Effector memory CD4-positive, alpha-beta T cell (primary cell): ENCODE measurements around the gene TNFRSF1A.

Experiments
- DNase-seq, 3 donors: peaks; one replicate each; pipeline ENCODE4 v3.0.0-alpha.2; 2020
- H3K27ac ChIP-seq: 2 replicates; pipeline ENCODE4 v1.7.0; 2013; ENCODE audit warnings: mild to moderate bottlenecking, low read length, moderate library complexity; ENCODE audit not compliant: insufficient read depth, poor library complexity, severe bottlenecking
- H3K27me3 ChIP-seq: replicated peaks from 2 replicates; pipeline ENCODE4 v1.7.0; 2013; ENCODE audit warnings: mild to moderate bottlenecking, low read length; ENCODE audit not compliant: insufficient read depth, control insufficient read depth, poor library complexity, severe bottlenecking
- H3K36me3 ChIP-seq: 2 replicates; pipeline ENCODE4 v1.7.0; 2013; ENCODE audit warnings: mild to moderate bottlenecking, low read length, moderate library complexity; ENCODE audit not compliant: control insufficient read depth, insufficient read depth
- H3K4me1 ChIP-seq: 2 replicates; pipeline ENCODE4 v1.7.0; 2013; ENCODE audit warnings: low read length, mild to moderate bottlenecking; ENCODE audit not compliant: control insufficient read depth, insufficient read depth, poor library complexity, severe bottlenecking
- H3K4me3 ChIP-seq: 2 replicates; pipeline ENCODE4 v1.7.0; 2013; ENCODE audit warnings: low read length, low read depth, mild to moderate bottlenecking; ENCODE audit not compliant: insufficient read depth, poor library complexity, severe bottlenecking
- H3K9me3 ChIP-seq: 2 replicates; pipeline ENCODE4 v1.7.0; 2013; ENCODE audit warnings: mild to moderate bottlenecking, low read length, moderate library complexity; ENCODE audit not compliant: control insufficient read depth

Gene TNFRSF1A

DNA sequence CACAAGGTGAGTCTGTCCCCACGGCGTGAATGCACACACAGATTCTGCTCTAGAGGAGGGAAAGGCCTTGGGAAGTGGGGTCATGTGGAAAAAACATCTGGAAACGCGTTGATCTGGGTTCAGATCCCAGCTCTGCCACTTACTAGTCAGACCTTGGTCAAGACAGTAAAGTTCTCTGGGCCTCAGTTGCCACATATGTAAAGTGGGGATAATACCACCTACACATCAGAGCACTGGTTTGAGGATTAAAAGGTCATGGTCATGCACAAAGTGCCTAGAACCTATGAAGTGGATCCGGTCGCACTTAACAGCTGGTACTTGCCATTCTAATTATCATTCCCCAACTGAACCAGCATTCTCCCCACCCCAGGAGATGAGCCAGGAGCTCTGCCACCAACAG is 26.7 kb downstream of the TNFRSF1A start:
- Histone ChIP-seq H3K4me1 (peaks cover 16% of the 10 kb centered on the region), H3K4me3 (no peak overlapping the region), H3K27me3 (peaks cover 11% of the 10 kb centered on the region), H3K36me3 (no peaks in the 10 kb centered on the region), H3K27ac (no peak overlapping the region), H3K9me3 (no peaks in the 10 kb centered on the region)
- DNase-seq: no peak

DNA sequence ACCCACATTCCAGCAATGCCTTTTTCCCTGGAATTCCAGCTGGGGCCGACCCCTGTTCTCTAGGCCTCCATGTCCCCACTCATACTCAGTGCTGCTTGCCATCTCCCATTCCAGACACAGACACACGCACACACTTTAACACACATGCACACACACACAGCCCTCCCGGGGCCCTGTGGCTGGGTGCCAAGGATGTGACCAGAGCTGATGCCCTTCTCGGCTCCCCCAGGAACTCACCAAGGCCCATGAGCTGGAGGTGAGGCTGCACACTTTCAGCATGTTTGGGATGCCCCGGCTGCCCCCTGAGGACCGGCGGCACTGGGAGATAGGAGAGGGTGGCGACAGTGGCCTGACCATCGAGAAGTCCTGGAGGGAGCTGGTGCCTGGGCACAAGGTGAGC is 27.1 kb downstream of the TNFRSF1A start:
- peaks cover 15% of the 10 kb centered on the region for H3K27me3 ChIP-seq
- no peaks in the 10 kb centered on the region for H3K9me3 ChIP-seq
- no peak overlapping the region for H3K4me3 ChIP-seq
- DNase-seq: no peak
- H3K4me1 ChIP-seq: peaks cover 18% of the 10 kb centered on the region
- no peaks in the 10 kb centered on the region for H3K36me3 ChIP-seq
- H3K27ac ChIP-seq: no peak overlapping the region

DNA sequence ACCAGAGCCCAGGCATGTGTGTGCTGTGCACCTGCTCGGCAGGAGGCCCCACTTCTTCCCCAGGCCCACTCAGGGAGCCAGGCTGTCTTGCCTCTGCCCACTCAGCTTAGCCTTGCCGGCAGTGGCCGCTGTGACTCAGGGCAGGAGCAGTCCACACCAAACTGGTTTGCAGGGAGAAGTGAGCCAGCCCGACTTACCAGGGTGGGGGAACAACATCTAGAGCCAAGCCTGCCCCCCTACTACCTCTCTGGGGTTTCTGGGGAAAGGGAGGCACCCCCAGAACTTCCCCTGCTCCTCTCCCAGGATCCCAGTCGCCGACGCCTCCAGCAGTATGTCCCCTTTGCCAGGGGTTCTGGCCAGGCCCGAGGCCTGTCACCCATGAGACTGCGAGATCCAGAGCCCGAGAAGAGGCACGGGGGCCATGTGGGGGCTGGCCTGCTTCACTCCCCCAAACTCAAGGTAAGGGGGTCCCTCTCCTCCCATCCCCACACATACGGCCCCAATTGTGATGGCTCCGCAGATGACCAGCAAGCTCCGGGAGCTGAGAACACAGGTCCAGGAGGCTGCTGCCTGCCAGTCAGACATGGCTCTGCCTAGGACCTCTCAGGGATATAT is 28.4 kb downstream of the TNFRSF1A start:
- no peaks in the 10 kb centered on the region for H3K36me3 ChIP-seq
- peaks cover 16% of the 10 kb centered on the region for H3K4me1 ChIP-seq
- H3K4me3 ChIP-seq: no peak overlapping the region
- peaks cover 16% of the 10 kb centered on the region for H3K27me3 ChIP-seq
- DNase-seq: no peak
- H3K27ac ChIP-seq: no peak overlapping the region
- no peaks in the 10 kb centered on the region for H3K9me3 ChIP-seq

DNA sequence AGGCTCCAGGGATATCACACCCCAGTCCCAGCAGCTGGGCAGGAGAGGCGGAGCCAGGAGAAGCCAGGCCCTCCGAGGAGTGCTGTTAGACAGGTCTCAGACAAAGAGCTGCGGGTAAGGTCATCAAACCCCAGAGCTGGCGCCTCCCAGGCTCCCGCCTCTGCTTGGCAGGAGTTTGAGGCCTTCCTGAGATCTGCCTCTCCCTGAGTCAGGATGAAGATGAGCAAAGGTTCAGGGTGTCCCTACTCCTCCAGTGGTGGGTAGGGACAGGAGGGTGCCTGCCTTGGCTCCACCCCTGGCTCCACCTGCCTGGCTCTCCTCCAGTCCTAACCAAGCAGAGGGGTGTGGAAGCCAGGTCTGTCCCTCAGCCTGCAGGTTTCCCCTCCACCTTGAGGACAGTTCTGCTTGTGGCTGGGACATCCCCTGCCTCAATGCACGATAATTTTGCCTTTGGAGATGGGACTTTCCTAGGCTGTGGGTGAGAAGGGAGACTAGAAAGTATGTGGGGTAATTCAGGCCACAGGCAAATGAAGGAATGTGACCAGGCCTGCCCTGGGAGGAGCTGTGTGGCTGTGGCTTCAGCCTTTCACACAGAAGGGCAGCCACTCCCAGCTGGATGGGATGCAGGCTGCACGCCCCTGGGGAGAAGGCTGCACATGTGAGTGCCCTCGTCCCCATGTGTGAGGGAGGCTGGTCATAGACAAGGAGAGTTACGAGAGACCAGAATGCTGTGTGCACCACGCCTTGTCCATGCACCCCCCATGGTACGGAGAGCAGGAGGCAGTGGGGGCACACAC is 29.1 kb downstream of the TNFRSF1A start:
- no peaks in the 10 kb centered on the region for H3K9me3 ChIP-seq
- H3K27ac ChIP-seq: no peak overlapping the region
- no peaks in the 10 kb centered on the region for H3K36me3 ChIP-seq
- H3K4me1 ChIP-seq: peaks cover 9% of the 10 kb centered on the region
- no peak for DNase-seq
- no peak overlapping the region for H3K4me3 ChIP-seq
- peaks cover 16% of the 10 kb centered on the region for H3K27me3 ChIP-seq

DNA sequence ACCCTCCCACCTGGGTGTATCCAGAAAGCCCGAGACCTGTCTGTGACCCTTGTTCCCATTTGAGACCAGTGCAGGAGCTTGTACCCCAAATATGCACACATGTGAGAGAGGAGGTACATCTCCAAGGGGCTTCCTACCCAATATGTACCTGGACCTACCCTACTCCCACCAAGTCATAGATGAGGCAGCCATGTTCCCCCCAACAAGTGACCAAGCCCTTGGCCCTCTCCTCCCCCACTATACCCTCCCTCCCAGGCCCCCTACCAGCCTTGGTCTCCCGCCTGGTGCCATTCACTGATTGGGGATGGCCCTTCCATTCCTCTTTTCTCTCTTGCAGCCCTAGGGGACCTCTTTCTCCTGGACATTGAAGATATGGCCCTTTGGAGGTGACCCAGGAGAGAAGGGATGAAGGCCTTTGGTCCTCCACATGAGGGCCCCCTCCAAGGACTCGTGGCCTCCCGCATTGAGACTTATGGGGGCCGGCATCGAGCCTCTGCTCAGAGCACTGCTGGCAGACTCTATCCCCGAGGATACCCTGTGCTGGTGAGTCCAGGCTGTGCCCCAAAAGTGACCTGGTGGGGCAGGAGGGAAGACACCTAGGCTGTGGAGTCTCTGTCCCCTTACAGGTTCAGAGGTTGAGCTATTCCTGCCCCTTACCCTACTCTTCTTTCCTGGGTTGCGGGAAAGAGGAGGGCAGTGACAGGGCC is 29.9 kb downstream of the TNFRSF1A start:
- no peak overlapping the region for H3K27ac ChIP-seq
- DNase-seq: no peak
- peaks cover 16% of the 10 kb centered on the region for H3K27me3 ChIP-seq
- H3K9me3 ChIP-seq: no peaks in the 10 kb centered on the region
- no peaks in the 10 kb centered on the region for H3K36me3 ChIP-seq
- H3K4me1 ChIP-seq: peaks cover 9% of the 10 kb centered on the region
- H3K4me3 ChIP-seq: no peak overlapping the region

DNA sequence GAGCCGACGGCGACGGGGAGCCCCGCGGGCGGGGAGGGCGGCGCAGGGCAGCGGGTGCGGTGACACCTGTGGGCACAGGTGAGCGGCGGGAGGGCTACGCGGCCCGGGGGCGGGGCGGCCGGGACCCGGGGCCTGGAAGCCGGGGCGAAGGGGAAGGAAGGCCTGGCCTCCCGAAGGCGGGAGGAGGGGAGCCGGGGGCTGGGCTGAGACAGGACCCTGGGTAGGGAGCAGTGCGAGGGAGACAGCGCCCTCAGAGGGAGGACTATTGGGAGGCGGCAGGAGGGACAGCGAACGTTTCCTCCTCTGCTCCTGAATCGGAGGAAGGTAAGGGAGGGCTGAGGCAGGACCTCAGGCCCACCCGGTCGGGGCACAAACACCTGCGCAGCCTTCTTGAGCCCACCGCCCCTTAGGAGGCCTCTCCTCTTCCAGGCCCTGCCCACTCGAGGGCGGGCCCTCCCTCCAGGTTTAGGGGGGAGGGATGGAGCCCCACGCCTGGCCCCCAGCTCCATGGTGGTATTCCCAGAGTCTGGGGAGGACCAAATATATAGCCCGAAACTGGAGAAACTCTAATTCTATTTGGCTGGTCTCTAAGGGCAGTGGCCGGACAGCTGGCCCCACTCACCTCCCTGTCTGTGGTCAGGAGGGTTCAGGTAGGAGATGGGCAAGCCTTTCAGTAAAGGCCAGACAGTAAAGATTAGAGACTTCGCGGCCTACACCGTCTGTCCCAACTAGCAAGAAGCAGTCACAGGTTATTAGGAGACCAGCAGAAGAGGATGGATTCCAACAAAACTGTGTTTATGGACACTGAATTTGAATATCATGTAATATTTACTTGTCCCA is 30.9 kb downstream of the TNFRSF1A start:
- no peak for DNase-seq
- H3K4me3 ChIP-seq: peak overlapping the region; percentile 37
- no peaks in the 10 kb centered on the region for H3K9me3 ChIP-seq
- peaks cover 9% of the 10 kb centered on the region for H3K4me1 ChIP-seq
- no peaks in the 10 kb centered on the region for H3K36me3 ChIP-seq
- H3K27ac ChIP-seq: no peak overlapping the region
- H3K27me3 ChIP-seq: peaks cover 16% of the 10 kb centered on the region

DNA sequence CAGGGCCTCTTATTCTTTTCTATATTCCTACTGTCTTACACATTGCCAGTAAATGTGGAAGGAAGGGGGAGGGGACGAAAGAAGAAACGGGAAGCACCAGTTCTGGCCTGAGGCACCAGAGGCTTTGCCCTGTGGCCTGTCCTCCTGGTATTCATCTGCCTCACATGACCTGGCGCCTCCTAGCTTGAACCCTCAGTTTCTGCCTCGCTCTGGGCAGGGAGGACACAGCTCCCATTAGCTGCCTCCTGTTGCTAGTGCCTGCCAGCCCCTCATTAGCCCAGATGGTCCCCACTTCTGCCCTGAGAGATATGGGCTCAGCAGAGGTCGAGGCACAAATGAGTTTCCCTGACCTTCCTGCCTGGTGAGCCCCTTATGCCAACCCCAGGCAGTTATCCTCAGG is 34.3 kb downstream of the TNFRSF1A start:
- DNase-seq: no peak
- Histone ChIP-seq H3K27ac (no peak overlapping the region), H3K4me3 (no peak overlapping the region), H3K27me3 (peaks cover 16% of the 10 kb centered on the region), H3K9me3 (no peaks in the 10 kb centered on the region), H3K4me1 (peaks cover 9% of the 10 kb centered on the region), H3K36me3 (no peaks in the 10 kb centered on the region)

DNA sequence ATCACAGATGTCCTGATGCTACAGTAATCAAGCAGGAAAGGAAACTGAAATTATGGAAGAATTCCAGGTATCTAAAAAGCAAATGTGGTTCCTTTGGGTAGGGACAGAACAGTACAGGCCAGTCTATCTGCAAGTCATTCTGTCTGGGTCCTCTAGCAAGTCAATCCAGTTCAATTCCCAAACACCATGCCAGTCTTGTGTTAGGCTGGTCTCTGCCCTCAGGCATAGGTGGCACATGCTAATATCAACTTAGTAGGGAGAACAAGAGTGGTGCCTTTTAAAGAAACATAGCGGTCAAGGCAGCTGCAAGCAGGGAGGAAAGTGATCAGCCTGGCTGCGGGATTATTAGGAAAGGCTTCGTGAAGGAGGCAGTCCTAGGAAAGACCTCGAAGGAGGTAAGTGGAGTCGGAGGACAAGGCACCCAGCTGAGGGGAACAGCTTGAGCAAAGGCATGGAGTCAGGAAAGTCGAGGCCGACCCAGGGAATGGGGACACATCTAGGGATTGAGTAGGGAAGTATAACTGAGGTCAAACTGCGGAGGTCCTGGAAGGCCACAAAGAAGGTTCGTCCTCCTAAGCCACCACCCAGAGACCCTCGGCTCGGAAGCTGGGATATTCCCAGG is 35.2 kb downstream of the TNFRSF1A start:
- Histone ChIP-seq H3K27ac (no peak overlapping the region), H3K27me3 (peaks cover 16% of the 10 kb centered on the region), H3K36me3 (no peaks in the 10 kb centered on the region), H3K4me1 (peaks cover 9% of the 10 kb centered on the region), H3K9me3 (no peaks in the 10 kb centered on the region), H3K4me3 (no peak overlapping the region)
- DNase-seq: no peak

DNA sequence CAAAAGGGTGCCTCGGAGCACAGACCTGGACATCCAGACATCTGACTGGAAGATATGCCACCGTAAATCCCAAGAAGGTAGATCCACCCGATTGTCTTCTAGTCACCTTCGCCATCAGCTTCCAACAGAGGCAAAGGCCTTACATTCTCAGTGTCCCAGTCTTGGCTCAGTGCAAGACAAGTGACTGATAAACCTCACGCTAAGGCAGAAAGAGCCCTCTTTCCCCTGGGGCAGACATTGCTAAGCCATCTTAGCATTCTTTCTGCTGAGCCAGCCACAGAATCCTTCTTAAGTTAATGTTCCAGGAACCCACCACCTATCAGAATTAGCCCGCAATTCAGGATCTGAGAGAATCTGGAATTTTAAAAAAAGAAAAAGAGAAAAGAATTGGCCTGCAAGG is 35.7 kb downstream of the TNFRSF1A start:
- Histone ChIP-seq H3K4me1 (peaks cover 9% of the 10 kb centered on the region), H3K27ac (no peak overlapping the region), H3K27me3 (peaks cover 14% of the 10 kb centered on the region), H3K9me3 (no peaks in the 10 kb centered on the region), H3K36me3 (no peaks in the 10 kb centered on the region), H3K4me3 (no peak overlapping the region)
- no peak for DNase-seq
